GM12878 (cell line): Measurements from ENCODE around the gene CACNA2D4.

Experiments
- FOXK2 ChIP-seq: fragments of 450-650 bp; IDR thresholded peaks from 2 replicates; pipeline ENCODE4 v1.6.1; 2017; ENCODE audit warnings: mild to moderate bottlenecking, moderate library complexity
- HDAC2 ChIP-seq: fragments of 200-600 bp; sonication (generic); IDR thresholded peaks from 2 replicates; pipeline ENCODE4 v1.6.1; 2017
- NBN ChIP-seq: fragments of 450-650 bp; IDR thresholded peaks from 2 replicates; pipeline ENCODE4 v1.6.1; 2016
- NFXL1 ChIP-seq: fragments of 450-650 bp; IDR thresholded peaks from 2 replicates; pipeline ENCODE4 v1.6.1; 2017; ENCODE audit warnings: antibody characterized with exemption, mild to moderate bottlenecking, borderline replicate concordance
- POLR2A ChIP-seq: IDR thresholded peaks from 2 replicates; pipeline ENCODE4 v1.6.1; 2011; ENCODE audit warnings: low read depth, mild to moderate bottlenecking, low read length
- POLR2AphosphoS5 ChIP-seq: IDR thresholded peaks from 2 replicates; pipeline ENCODE4 v1.6.1; 2011; ENCODE audit warnings: mild to moderate bottlenecking, low read length, inconsistent platforms
- RFX5 ChIP-seq: IDR thresholded peaks from 2 replicates; pipeline ENCODE4 v1.6.1; 2011; ENCODE audit warnings: low read depth, low read length, improper control_type of control experiment
- TF ChIP-seq, protein P1 (sequence below): IDR thresholded peaks from 2 replicates; pipeline ENCODE4 v1.6.1; 2012; ENCODE audit warnings: low read depth, low read length, improper control_type of control experiment
- TF ChIP-seq, protein P2 (sequence below), 3 experiments: IDR thresholded peaks in 2 of 3; conservative IDR thresholded peaks in 1 of 3; 2 replicates each; pipeline ENCODE4 v1.5.1; 2011; ENCODE audit warnings: low read depth in 3 of 3, low read length in 3 of 3, mild to moderate bottlenecking in 3 of 3, control low read depth in 2 of 3, moderate library complexity in 2 of 3, inconsistent platforms in 1 of 3, mixed read lengths in 1 of 3; ENCODE audit not compliant: control insufficient read depth in 2 of 3, insufficient read depth in 1 of 3; ENCODE audit errors: extremely low read depth in 1 of 3
- TF ChIP-seq, protein P3 (sequence below): IDR thresholded peaks from 2 replicates; pipeline ENCODE4 v1.6.1; 2012; ENCODE audit warnings: mild to moderate bottlenecking, low read depth, low read length
- TF ChIP-seq, protein P4 (sequence below): fragments of 150-350 bp; IDR thresholded peaks from 2 replicates; pipeline ENCODE4 v1.6.1; 2014; ENCODE audit warnings: mild to moderate bottlenecking, low read depth, low read length

DNA sequence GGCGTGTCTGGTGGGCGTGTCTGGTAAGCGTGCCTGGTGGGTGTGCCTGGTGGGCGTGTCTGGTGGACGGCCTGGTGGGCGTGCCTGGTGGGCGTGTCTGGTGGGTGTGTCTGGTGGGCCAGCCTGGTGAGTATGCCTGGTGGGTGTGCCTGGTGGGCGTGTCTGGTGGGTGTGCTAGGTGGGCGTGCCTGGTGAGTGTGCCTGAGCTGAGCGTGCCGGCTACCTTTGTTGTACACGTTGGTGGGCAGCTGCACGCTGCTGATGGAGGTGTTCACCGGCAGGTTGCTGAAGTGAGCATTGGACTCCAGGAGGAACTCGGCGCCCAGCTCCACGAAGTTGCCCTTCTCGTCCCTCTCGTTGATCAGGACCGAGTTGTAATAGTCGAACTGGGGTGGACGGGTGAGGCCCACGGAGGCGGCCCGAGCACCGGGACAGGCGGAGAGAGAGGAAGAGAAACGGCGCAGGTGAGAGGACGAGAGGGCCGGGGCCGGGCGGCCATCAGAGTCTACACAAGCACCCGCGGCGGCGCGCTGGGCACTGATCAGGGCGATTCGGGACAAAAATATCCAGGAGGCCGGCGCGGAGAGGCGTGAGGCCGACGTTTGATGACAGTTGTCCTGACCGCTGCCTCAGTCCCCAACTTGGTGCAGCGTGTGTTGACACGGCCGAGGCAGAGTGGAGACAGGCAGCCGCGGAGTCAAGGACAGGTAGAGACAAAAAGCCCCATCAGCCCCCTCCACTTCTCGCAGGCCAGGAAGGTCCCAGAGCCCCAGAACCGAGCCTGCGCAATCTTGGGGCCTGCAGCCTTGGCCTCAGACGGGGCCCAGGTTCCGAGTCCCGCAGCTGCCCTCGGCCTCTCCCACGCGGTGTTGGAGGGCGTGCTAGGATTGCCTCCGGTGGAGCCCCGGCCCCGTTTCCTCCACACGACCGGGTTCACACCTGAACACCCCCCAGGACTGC lies 10.5 kb downstream of the CACNA2D4 start:
- TF ChIP-seq, protein P1, sequence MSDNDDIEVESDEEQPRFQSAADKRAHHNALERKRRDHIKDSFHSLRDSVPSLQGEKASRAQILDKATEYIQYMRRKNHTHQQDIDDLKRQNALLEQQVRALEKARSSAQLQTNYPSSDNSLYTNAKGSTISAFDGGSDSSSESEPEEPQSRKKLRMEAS = no peak
- TF ChIP-seq POLR2AphosphoS5 (no peak), FOXK2 (no peak), HDAC2 (no peak), NBN (no peak), NFXL1 (no peak), RFX5 (no peak), POLR2A (no peak)
- TF ChIP-seq, protein P2, sequence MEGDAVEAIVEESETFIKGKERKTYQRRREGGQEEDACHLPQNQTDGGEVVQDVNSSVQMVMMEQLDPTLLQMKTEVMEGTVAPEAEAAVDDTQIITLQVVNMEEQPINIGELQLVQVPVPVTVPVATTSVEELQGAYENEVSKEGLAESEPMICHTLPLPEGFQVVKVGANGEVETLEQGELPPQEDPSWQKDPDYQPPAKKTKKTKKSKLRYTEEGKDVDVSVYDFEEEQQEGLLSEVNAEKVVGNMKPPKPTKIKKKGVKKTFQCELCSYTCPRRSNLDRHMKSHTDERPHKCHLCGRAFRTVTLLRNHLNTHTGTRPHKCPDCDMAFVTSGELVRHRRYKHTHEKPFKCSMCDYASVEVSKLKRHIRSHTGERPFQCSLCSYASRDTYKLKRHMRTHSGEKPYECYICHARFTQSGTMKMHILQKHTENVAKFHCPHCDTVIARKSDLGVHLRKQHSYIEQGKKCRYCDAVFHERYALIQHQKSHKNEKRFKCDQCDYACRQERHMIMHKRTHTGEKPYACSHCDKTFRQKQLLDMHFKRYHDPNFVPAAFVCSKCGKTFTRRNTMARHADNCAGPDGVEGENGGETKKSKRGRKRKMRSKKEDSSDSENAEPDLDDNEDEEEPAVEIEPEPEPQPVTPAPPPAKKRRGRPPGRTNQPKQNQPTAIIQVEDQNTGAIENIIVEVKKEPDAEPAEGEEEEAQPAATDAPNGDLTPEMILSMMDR (IDR thresholded peaks at IDR 0.05 in 2 of 3, conservative IDR thresholded peaks at IDR 0.05 in 1 of 3; ENCODE audit: control insufficient read depth in 2 of 3, extremely low read depth in 1 of 3, insufficient read depth in 1 of 3, low read depth in 3 of 3, low read length in 3 of 3) = no peak
- TF ChIP-seq, protein P3, sequence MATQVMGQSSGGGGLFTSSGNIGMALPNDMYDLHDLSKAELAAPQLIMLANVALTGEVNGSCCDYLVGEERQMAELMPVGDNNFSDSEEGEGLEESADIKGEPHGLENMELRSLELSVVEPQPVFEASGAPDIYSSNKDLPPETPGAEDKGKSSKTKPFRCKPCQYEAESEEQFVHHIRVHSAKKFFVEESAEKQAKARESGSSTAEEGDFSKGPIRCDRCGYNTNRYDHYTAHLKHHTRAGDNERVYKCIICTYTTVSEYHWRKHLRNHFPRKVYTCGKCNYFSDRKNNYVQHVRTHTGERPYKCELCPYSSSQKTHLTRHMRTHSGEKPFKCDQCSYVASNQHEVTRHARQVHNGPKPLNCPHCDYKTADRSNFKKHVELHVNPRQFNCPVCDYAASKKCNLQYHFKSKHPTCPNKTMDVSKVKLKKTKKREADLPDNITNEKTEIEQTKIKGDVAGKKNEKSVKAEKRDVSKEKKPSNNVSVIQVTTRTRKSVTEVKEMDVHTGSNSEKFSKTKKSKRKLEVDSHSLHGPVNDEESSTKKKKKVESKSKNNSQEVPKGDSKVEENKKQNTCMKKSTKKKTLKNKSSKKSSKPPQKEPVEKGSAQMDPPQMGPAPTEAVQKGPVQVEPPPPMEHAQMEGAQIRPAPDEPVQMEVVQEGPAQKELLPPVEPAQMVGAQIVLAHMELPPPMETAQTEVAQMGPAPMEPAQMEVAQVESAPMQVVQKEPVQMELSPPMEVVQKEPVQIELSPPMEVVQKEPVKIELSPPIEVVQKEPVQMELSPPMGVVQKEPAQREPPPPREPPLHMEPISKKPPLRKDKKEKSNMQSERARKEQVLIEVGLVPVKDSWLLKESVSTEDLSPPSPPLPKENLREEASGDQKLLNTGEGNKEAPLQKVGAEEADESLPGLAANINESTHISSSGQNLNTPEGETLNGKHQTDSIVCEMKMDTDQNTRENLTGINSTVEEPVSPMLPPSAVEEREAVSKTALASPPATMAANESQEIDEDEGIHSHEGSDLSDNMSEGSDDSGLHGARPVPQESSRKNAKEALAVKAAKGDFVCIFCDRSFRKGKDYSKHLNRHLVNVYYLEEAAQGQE = no peak
- TF ChIP-seq, protein P4, sequence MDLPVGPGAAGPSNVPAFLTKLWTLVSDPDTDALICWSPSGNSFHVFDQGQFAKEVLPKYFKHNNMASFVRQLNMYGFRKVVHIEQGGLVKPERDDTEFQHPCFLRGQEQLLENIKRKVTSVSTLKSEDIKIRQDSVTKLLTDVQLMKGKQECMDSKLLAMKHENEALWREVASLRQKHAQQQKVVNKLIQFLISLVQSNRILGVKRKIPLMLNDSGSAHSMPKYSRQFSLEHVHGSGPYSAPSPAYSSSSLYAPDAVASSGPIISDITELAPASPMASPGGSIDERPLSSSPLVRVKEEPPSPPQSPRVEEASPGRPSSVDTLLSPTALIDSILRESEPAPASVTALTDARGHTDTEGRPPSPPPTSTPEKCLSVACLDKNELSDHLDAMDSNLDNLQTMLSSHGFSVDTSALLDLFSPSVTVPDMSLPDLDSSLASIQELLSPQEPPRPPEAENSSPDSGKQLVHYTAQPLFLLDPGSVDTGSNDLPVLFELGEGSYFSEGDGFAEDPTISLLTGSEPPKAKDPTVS = no peak
